A549 treated with CORT108297 at 1 μM for 4 hours (cell line): Measurements from ENCODE around the gene ZNF814. TPM values are rescaled to one million over a fixed set of nuclear protein-coding genes. Genes with fewer than 3 reads are reported as not detected.

Source experiments
- total RNA-seq: library from RNA; stranded (reverse); fragments of 200-300 nt; extraction: Qiagen RNA extraction; gene quantifications from 5 replicates; pipeline ENCODE4 v1.2.3, GENCODE V29; 2022

The ZNF814 gene
- 1.6 to 3.3 TPM (median 2.4 TPM) in 5 replicates for total RNA-seq

GRCh38 chr19:57888560-57889231 is at the start of gene ZNF814:
TSS of gene ZNF814 (minus strand) at chr19:57889037. CDS start at chr19:57888802, 235 bp downstream.

DNA sequence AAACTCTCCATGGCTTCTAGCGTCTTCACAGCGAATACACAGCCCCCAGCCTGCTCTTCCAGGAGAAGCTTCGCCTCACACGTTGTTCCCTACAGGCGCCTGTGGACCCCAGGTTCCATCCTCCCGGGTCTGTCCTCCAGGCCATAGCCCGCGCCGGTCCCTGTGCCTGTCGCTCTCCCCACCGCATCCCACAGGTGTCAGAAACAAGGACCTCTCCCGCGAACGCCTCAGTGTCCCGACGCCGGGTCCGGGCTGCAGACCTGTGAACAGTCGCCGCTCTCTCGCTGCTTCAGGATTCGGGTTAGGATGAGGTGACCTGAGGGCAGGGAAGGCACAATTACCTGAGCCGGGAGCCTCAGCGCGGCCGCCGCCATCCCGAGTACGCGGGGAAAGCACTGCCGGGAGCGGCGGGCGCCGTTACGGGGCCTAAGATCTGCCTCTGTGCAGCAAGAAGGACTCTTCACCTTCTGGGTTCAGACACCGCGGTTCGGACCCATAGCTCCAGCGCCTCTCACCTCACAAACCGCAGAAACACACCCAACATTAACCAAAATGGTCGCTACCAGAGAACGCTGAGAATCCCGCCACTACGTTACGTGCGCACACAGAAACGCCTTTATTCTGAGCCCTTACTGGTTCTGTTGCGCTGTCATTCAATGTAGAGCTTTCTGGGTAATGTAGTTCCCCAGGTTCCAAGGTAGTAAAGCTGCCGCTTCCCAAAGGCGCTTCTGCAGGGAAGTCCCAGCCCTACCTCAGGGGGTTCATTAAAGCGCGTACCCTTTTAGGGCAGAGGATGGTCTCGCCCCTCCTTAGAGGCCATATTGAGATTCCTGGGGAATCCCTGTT is 46.2 kb upstream of the ZNF814 start, which contains the start of gene ZNF418:
Gene ZNF418, minus strand, starts transcription at position 583 of the 846 bp plus-strand sequence. CDS start 1,580 bp downstream, outside the sequence.

DNA sequence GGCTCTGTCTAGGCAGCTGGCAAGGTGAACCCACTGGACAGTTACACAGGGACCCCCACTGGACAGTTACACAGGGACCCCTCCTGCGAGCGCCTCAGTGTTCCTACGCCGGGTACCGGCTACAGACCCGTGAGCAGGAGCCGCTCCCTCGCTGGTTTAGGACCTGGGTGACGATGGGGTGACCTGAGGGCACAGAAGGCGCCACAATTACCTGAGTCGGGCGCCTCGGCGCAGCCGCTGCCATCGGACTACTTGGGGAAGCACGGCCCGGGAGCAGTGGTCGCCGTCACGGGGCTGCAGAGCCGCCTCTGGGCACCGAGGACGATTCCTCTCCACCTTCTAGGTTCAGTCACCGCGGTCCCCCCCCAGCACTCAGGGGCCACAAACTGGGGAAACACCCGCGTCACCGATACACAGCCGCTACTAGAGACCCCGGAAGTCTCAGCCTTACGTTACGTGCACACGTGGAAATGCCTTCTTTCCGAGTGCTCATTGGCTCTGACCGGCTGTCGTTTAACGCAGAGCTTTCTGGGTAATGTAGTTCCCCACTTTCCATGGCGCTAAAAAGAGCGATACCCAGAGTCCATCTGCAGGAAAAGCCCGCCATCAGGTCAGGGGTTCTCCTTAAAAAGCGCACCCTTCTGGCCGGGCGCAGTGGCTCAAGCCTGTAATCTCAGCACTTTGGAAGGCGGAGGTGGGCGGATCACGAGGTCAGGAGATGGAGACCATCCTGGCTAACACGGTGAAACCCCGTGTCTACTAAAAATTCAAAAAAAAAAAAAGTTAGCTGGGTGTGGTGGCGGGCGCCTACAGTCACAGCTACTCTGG is 27.5 kb upstream of the ZNF814 start, which contains the start of gene ZNF417:
Gene ZNF417, minus strand, starts transcription at position 425 of the 828 bp plus-strand sequence. Its CDS starts 181 bp downstream, at position 244.

DNA sequence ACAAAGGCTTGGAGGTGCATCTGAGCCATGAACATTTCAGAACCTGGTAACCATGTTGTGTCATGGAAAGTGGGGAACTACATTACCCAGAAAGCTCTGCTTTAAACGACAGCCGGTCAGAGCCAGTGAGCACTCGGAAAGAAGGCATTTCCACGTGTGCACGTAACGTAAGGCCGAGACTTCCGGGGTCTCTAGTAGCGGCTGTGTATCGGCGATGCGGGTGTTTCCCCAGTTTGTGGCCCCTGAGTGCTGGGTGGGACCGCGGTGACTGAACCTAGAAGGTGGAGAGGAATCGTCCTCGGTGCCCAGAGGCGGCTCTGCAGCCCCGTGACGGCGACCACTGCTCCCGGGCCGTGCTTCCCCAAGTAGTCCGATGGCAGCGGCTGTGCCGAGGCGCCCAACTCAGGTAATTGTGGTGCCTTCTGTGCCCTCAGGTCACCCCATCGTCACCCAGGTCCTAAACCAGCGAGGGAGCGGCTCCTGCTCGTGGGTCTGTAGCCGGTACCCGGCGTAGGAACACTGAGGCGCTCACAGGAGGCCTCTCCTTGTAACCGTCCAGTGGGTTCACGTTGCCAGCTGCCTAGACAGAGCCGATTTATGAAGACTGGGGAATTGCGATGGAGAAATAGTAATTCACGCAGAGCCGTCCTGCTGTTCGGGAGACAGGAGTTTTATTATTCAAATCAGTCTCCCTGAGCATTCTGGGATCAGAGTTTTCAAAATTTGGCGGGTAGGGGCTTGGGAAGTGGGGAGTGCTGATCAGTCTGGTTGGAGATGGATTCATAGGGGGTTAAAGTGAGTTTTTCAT is 39.0 kb downstream of the ZNF814 start, which contains the start of gene ZNF587:
Gene ZNF587, plus strand, starts transcription at position 194 of the 808 bp plus-strand sequence. Its CDS starts 180 bp downstream, at position 374.

DNA sequence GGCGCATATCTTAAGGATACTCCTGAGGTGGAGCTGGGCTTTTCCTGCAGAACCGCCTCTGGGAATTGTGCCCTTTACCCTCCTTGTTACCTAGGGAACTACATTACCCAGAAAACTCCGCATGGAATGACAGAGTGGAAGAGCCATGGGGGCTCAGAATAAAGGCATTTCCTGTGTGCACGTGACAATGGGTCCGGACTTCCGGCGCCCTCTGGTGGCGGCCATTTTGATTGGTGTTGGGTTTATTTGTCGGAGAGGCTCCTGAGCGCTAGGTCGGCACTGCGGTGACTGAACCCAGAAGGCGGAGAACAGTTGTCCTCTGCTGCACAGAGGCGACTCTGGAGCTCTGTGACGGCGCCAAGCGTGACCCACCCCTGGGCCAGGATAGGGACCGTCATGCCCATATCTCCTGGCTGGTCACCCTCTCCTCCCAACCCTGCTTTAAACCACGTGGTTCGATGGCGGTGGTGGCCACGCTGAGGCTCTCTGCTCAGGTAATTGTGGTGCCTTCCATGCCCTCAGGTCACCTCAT is 58.7 kb downstream of the ZNF814 start, which contains the start of gene ZNF587B:
Gene ZNF587B, plus strand, starts transcription at position 229 of the 532 bp plus-strand sequence. Its CDS starts 230 bp downstream, at position 459.

DNA sequence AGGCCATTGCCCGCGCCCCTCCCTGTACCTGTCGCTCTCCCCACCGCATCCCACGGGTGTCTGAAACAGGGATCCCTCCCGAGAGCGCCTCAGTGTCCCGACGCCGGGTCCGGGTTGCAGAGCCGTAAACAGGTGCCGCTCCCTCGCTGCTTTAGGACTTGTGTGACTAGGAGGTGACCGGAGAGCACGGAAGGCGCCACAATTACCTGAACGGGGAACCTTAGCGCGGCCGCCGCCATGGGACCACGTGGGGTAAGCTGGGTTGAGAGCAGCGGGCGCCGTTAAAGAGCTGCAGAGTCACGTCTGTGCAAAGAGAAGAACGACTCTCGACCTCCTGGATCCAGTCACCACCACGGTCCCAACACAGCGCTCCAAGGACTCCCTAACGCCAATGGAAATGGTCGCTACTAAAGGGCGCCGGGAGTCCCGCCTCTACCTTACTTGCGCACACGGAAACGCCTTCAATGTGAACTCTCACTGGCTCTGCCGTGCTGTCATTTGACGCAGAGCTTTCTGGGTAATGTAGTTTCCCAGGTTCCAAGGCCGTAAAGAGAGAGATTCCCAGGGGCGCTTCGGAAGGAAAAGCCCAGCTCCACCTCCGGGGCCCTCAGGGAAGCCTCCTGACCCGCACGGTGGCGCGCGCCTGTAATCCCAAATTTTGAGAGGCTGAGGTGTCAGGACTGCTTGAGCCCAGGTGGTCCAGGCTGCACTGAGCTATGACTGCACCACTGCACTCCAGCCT is 74.2 kb downstream of the ZNF814 start, which contains the start of gene ZNF552:
Gene ZNF552, minus strand, starts transcription at position 409 of the 742 bp plus-strand sequence. Its CDS starts 170 bp downstream, at position 239.

Other genes starting within 250 kb of the ZNF814 start
- not detected in 5 replicates for gene ZSCAN4, start 220.1 kb downstream of the ZNF814 start, total RNA-seq
- gene ZNF551, start 207.1 kb downstream of the ZNF814 start, total RNA-seq = 4.6 to 5.8 TPM (median 5.1 TPM) in 5 replicates
- gene ZNF154, start 179.8 kb downstream of the ZNF814 start, total RNA-seq = not detected in 5 replicates
- gene ZNF671, start 161.4 kb downstream of the ZNF814 start, total RNA-seq = 0.89 to 1.0 TPM (median 0.92 TPM) in 5 replicates
- 4.6 to 6.6 TPM (median 5.4 TPM) in 5 replicates for gene ZNF776, start 142.2 kb downstream of the ZNF814 start, total RNA-seq
- 5.9 to 7.1 TPM (median 6.3 TPM) in 5 replicates for gene ZNF586, start 119.4 kb downstream of the ZNF814 start, total RNA-seq
- gene ZNF552, start 74.1 kb downstream of the ZNF814 start, total RNA-seq = 4.6 to 5.5 TPM (median 5.2 TPM) in 5 replicates
- 6.8 to 8.7 TPM (median 7.9 TPM) in 5 replicates for gene ZNF587B, start 58.7 kb downstream of the ZNF814 start, total RNA-seq
- 6.1 to 7.8 TPM (median 6.4 TPM) in 5 replicates for gene ZNF587, start 39.2 kb downstream of the ZNF814 start, total RNA-seq
- 3.6 to 5.2 TPM (median 4.0 TPM) in 5 replicates for gene ZNF417, start 27.6 kb upstream of the ZNF814 start, total RNA-seq
- 0.76 to 1.3 TPM (median 1.0 TPM) in 5 replicates for gene ZNF418, start 46.4 kb upstream of the ZNF814 start, total RNA-seq
- gene ZNF256, start 58.7 kb upstream of the ZNF814 start, total RNA-seq = 0.97 to 1.3 TPM (median 1.1 TPM) in 5 replicates
- gene C19orf18, start 85.5 kb upstream of the ZNF814 start, total RNA-seq = 0.10 TPM in 1 of 5 replicates, not detected in the others
- 1.9 to 3.3 TPM (median 2.4 TPM) in 5 replicates for gene ZNF606, start 113.8 kb upstream of the ZNF814 start, total RNA-seq
- gene ZSCAN1, start 145.0 kb upstream of the ZNF814 start, total RNA-seq = not detected in 5 replicates
- not detected in 5 replicates for gene ZNF135, start 170.2 kb upstream of the ZNF814 start, total RNA-seq
- 1.6 to 4.0 TPM (median 2.9 TPM) in 5 replicates for gene ZSCAN18, start 209.2 kb upstream of the ZNF814 start, total RNA-seq